ENCODE measurements around the gene ZNF835.

ZNF835 gene

GRCh38 chr19:56637976-56638555, 33.5 kb downstream of the ZNF835 start:
- ATAC-seq, result no peak
- TF ChIP-seq ZC3H10 (CRISPR knock-in tag; IDR thresholded peaks at IDR 0.05) (no peak), ZNF8 (CRISPR knock-in tag; IDR thresholded peaks at IDR 0.05) (no peak), BACH2 (CRISPR knock-in tag; IDR thresholded peaks at IDR 0.05; ENCODE audit: borderline replicate concordance) (no peak), PPARA (CRISPR knock-in tag; IDR thresholded peaks at IDR 0.05; ENCODE audit: borderline replicate concordance) (no peak), TSHZ2 (CRISPR knock-in tag; IDR thresholded peaks at IDR 0.05) (peak; percentile 33; the same call in 1 of the 2 replicates), SNAI2 (CRISPR knock-in tag; IDR thresholded peaks at IDR 0.05) (no peak), CSDC2 (CRISPR knock-in tag; IDR thresholded peaks at IDR 0.05) (peak; percentile 95), POU6F1 (CRISPR knock-in tag; IDR thresholded peaks at IDR 0.05; ENCODE audit: borderline replicate concordance, low read depth) (no peak), TOX (CRISPR knock-in tag; IDR thresholded peaks at IDR 0.05; ENCODE audit: borderline replicate concordance) (no peak), ISL1 (CRISPR knock-in tag; IDR thresholded peaks at IDR 0.05) (peak; percentile 17; the same call in 1 of the 2 replicates), ZNF70 (CRISPR knock-in tag; IDR thresholded peaks at IDR 0.05) (no peak), ZFP3 (CRISPR knock-in tag; IDR thresholded peaks at IDR 0.05) (peak; percentile 79)

- TF ChIP-seq TCF4 (CRISPR knock-in tag; IDR thresholded peaks at IDR 0.05; ENCODE audit: borderline replicate concordance), result no peak
- TF ChIP-seq TSHZ2 (CRISPR knock-in tag; IDR thresholded peaks at IDR 0.05), result no peak
- no peak for TF ChIP-seq BACH2 (CRISPR knock-in tag; IDR thresholded peaks at IDR 0.05; ENCODE audit: borderline replicate concordance)
- no peak for TF ChIP-seq ZC3H10 (CRISPR knock-in tag; IDR thresholded peaks at IDR 0.05)
- no peak for TF ChIP-seq GLIS3 (CRISPR knock-in tag; IDR thresholded peaks at IDR 0.05)
- no peak for TF ChIP-seq SNAI2 (CRISPR knock-in tag; IDR thresholded peaks at IDR 0.05)
- no peak for TF ChIP-seq PPARA (CRISPR knock-in tag; IDR thresholded peaks at IDR 0.05; ENCODE audit: borderline replicate concordance)
- TF ChIP-seq ISL1 (CRISPR knock-in tag; IDR thresholded peaks at IDR 0.05), result no peak
- TF ChIP-seq POU6F1 (CRISPR knock-in tag; IDR thresholded peaks at IDR 0.05; ENCODE audit: borderline replicate concordance, low read depth), result no peak
- no peak for TF ChIP-seq ZNF70 (CRISPR knock-in tag; IDR thresholded peaks at IDR 0.05)
- TF ChIP-seq RARB (CRISPR knock-in tag; IDR thresholded peaks at IDR 0.05), result no peak
- TF ChIP-seq ZFP3 (CRISPR knock-in tag; IDR thresholded peaks at IDR 0.05), result no peak
- no peak for TF ChIP-seq CSDC2 (CRISPR knock-in tag; IDR thresholded peaks at IDR 0.05)
- no peak for TF ChIP-seq OSR1 (CRISPR knock-in tag; IDR thresholded peaks at IDR 0.05)
- TF ChIP-seq ARNTL (CRISPR knock-in tag; IDR thresholded peaks at IDR 0.05; ENCODE audit: borderline replicate concordance, low read depth), result no peak
- no peak for TF ChIP-seq ZFP30 (CRISPR knock-in tag; IDR thresholded peaks at IDR 0.05)
- ATAC-seq, result no peak
These were observed 38.5 kb downstream of the ZNF835 start for GRCh38 chr19:56633021-56633420.

- no peak for TF ChIP-seq CSRNP3 (CRISPR knock-in tag; IDR thresholded peaks at IDR 0.05)
- no peak for TF ChIP-seq POU6F1 (CRISPR knock-in tag; IDR thresholded peaks at IDR 0.05; ENCODE audit: borderline replicate concordance, low read depth)
- TF ChIP-seq OSR1 (CRISPR knock-in tag; IDR thresholded peaks at IDR 0.05), result no peak
- TF ChIP-seq PPARA (CRISPR knock-in tag; IDR thresholded peaks at IDR 0.05; ENCODE audit: borderline replicate concordance), result no peak
- no peak for TF ChIP-seq RARB (CRISPR knock-in tag; IDR thresholded peaks at IDR 0.05)
- TF ChIP-seq GLIS3 (CRISPR knock-in tag; IDR thresholded peaks at IDR 0.05), result no peak
- no peak for TF ChIP-seq ZC3H10 (CRISPR knock-in tag; IDR thresholded peaks at IDR 0.05)
- TF ChIP-seq ZNF8 (CRISPR knock-in tag; IDR thresholded peaks at IDR 0.05), result no peak
- TF ChIP-seq ISL1 (CRISPR knock-in tag; IDR thresholded peaks at IDR 0.05), result no peak
- TF ChIP-seq SNAI2 (CRISPR knock-in tag; IDR thresholded peaks at IDR 0.05), result no peak
- no peak for TF ChIP-seq ZFP3 (CRISPR knock-in tag; IDR thresholded peaks at IDR 0.05)
- no peak for TF ChIP-seq ZNF70 (CRISPR knock-in tag; IDR thresholded peaks at IDR 0.05)
- ATAC-seq, result no peak
These were observed 45.8 kb downstream of the ZNF835 start for GRCh38 chr19:56625708-56626107.

All from SK-N-SH treated with all-trans-retinoic acid at 6 μM for 48 hours (cell line).